CD4-positive, alpha-beta T cell treated with Interleukin-12 subunit alpha and Interleukin-12 subunit beta, for 1 hour (primary cell): ENCODE data around the gene FAAP100.

Experiments used
- DNase-seq: peaks from one replicate; pipeline ENCODE4 v3.0.0-alpha.2; 2020

Gene FAAP100

GRCh38 chr17:81576621-81577277 lies 24.6 kb upstream of the FAAP100 start:
- DNase-seq = no peak

GRCh38 chr17:81575836-81576235 lies 23.7 kb upstream of the FAAP100 start:
- no peak for DNase-seq

GRCh38 chr17:81574643-81574956 lies 22.4 kb upstream of the FAAP100 start:
- DNase-seq = no peak

- no peak for DNase-seq
Observed at GRCh38 chr17:81573794-81574642, 21.9 kb upstream of the FAAP100 start.

GRCh38 chr17:81572563-81573168 lies 20.5 kb upstream of the FAAP100 start:
- DNase-seq = no peak

- DNase-seq = no peak
Observed at GRCh38 chr17:81570964-81571363, 18.8 kb upstream of the FAAP100 start.

- no peak for DNase-seq
Observed at GRCh38 chr17:81569986-81570514, 17.9 kb upstream of the FAAP100 start.

- DNase-seq = no peak
Observed at GRCh38 chr17:81568416-81568815, 16.3 kb upstream of the FAAP100 start.

GRCh38 chr17:81567191-81567590 lies 15.0 kb upstream of the FAAP100 start:
- no peak for DNase-seq

- DNase-seq = no peak
Observed at GRCh38 chr17:81566461-81567126, 14.4 kb upstream of the FAAP100 start.

GRCh38 chr17:81565231-81565630 lies 13.1 kb upstream of the FAAP100 start:
- DNase-seq = no peak

- no peak for DNase-seq
Observed at GRCh38 chr17:81564778-81565177, 12.6 kb upstream of the FAAP100 start.

GRCh38 chr17:81563861-81564586 lies 11.9 kb upstream of the FAAP100 start:
- DNase-seq = no peak

- no peak for DNase-seq
Observed at GRCh38 chr17:81561494-81561885, 9.3 kb upstream of the FAAP100 start.

GRCh38 chr17:81558941-81559806 lies 7.0 kb upstream of the FAAP100 start:
- DNase-seq = no peak

GRCh38 chr17:81558115-81558468 lies 5.9 kb upstream of the FAAP100 start:
- DNase-seq = no peak

- no peak for DNase-seq
Observed at GRCh38 chr17:81557276-81558114, 5.3 kb upstream of the FAAP100 start.

- DNase-seq = no peak
Observed at GRCh38 chr17:81556863-81557262, 4.7 kb upstream of the FAAP100 start.

- DNase-seq = no peak
Observed at GRCh38 chr17:81556175-81556691, 4.1 kb upstream of the FAAP100 start.

GRCh38 chr17:81553616-81554181 lies 1.5 kb upstream of the FAAP100 start:
- DNase-seq = no peak
